H1 (cell line): ENCODE data around the gene PHOSPHO2. TPM values are rescaled to one million over a fixed set of nuclear protein-coding genes. Genes with fewer than 3 reads are reported as not detected.

Source experiments
- CTCF ChIA-PET: fragments of 300-600 bp; sonication (Branson Sonifier 250); formaldehyde crosslinking; loops from one replicate; lab custom pipeline; 2021; ENCODE audit not compliant: partially characterized antibody; lab: Charles Lee
- POLR2A ChIA-PET: fragments of 300-600 bp; sonication (Branson Sonifier 250); formaldehyde crosslinking; loops from one replicate; lab custom pipeline; 2021; ENCODE audit warnings: inconsistent platforms; ENCODE audit not compliant: partially characterized antibody; lab: Charles Lee
- DNase-seq, 2 experiments: peaks; one replicate each; pipeline versions ENCODE4 v3.0.0 to v3.0.0-alpha.2; 2010 to 2022; ENCODE audit warnings: low spot score in 2 of 2, low read depth in 1 of 2, mixed read lengths in 1 of 2
- FAIRE-seq: peaks from 2 replicates; lab custom pipeline; 2011; peaks lifted over from hg19 to GRCh38; lab: Jason Lieb, UNC
- H2AFZ ChIP-seq: 2 replicates; pipeline ENCODE4 v1.8.1; 2012; ENCODE audit warnings: low read length, inconsistent platforms
- H2AK5ac ChIP-seq: 2 replicates; pipeline ENCODE4 v1.6.1; 2013; ENCODE audit warnings: low read depth, low read length
- H2BK120ac ChIP-seq: replicated peaks from 2 replicates; pipeline ENCODE3; 2013; ENCODE audit warnings: low read depth, low read length, inconsistent platforms
- H2BK12ac ChIP-seq: 2 replicates; pipeline ENCODE4 v1.6.1; 2013; ENCODE audit warnings: low read depth, low read length
- H2BK15ac ChIP-seq: 2 replicates; pipeline ENCODE4 v1.6.1; 2013; ENCODE audit warnings: low read length
- H2BK20ac ChIP-seq: 2 replicates; pipeline ENCODE4 v1.6.1; 2013; ENCODE audit warnings: low read length
- H2BK5ac ChIP-seq: 2 replicates; pipeline ENCODE4 v1.6.1; 2013; ENCODE audit warnings: low read depth, low read length
- H3K14ac ChIP-seq: 2 replicates; pipeline ENCODE4 v1.6.1; 2013; ENCODE audit warnings: inconsistent platforms; ENCODE audit not compliant: insufficient read length
- H3K18ac ChIP-seq: 2 replicates; pipeline ENCODE4 v1.6.1; 2013; ENCODE audit warnings: low read length; ENCODE audit errors: extremely low read depth
- H3K23ac ChIP-seq: 2 replicates; pipeline ENCODE4 v1.6.1; 2013; ENCODE audit warnings: inconsistent platforms; ENCODE audit not compliant: insufficient read length
- H3K23me2 ChIP-seq: 2 replicates; pipeline ENCODE4 v1.6.1; 2013; ENCODE audit warnings: low read depth, low read length
- H3K27ac ChIP-seq: 2 replicates; pipeline ENCODE4 v1.6.1; 2011; ENCODE audit warnings: low read depth, low read length, inconsistent platforms
- H3K27me3 ChIP-seq, 4 experiments: replicated peaks in 1 of 4; 1 replicate in 1 of 4; 2 replicates in 3 of 4; pipeline versions ENCODE4 v1.6.1 to v1.8.1; 2011 to 2013; ENCODE audit warnings: low read length in 3 of 4, mild to moderate bottlenecking in 3 of 4, inconsistent platforms in 2 of 4, mixed read lengths in 2 of 4, moderate library complexity in 1 of 4; ENCODE audit not compliant: control insufficient read depth in 3 of 4, insufficient read depth in 3 of 4; ENCODE audit errors: extremely low read depth in 1 of 4
- H3K36me3 ChIP-seq, 4 experiments: 2 replicates each; pipeline versions ENCODE4 v1.6.1 to v1.8.1; 2011 to 2013; ENCODE audit warnings: mild to moderate bottlenecking in 4 of 4, low read length in 3 of 4, moderate library complexity in 2 of 4, control low read depth in 1 of 4, inconsistent platforms in 1 of 4; ENCODE audit not compliant: insufficient read depth in 4 of 4, control insufficient read depth in 2 of 4
- H3K4ac ChIP-seq: replicated peaks from 2 replicates; pipeline ENCODE3; 2013; ENCODE audit warnings: low read length, low read depth, mixed read lengths, inconsistent platforms; ENCODE audit not compliant: insufficient read length
- H3K4me1 ChIP-seq, 4 experiments: replicated peaks in 1 of 4; 1 replicate in 1 of 4; 2 replicates in 3 of 4; pipeline versions ENCODE4 v1.6.1 to v1.8.1; 2011 to 2013; ENCODE audit warnings: low read length in 3 of 4, inconsistent platforms in 2 of 4, mixed read lengths in 1 of 4; ENCODE audit not compliant: insufficient read depth in 4 of 4, control insufficient read depth in 3 of 4
- H3K4me2 ChIP-seq, 2 experiments: 2 replicates each; pipeline versions ENCODE4 v1.6.1 to v1.8.1; 2011 to 2013; ENCODE audit warnings: low read depth in 2 of 2, low read length in 2 of 2, control low read depth in 1 of 2, inconsistent platforms in 1 of 2, mild to moderate bottlenecking in 1 of 2; ENCODE audit not compliant: insufficient read depth in 1 of 2
- H3K4me3 ChIP-seq, 4 experiments: fragments of 200-600, 300-600 bp in 1 of 4; sonication (generic), shearing (Covaris generic), sonication (Bioruptor Twin) in 1 of 4; 2 replicates each; pipeline versions ENCODE4 v1.5.1 to v1.8.1; 2011 to 2016; ENCODE audit warnings: low read length in 4 of 4, low read depth in 3 of 4, control low read depth in 2 of 4, inconsistent platforms in 2 of 4, mild to moderate bottlenecking in 2 of 4, mixed read lengths in 1 of 4, moderate library complexity in 1 of 4; ENCODE audit not compliant: insufficient read depth in 2 of 4; ENCODE audit errors: extremely low read depth in 1 of 4
- H3K56ac ChIP-seq: replicated peaks from 2 replicates; pipeline ENCODE3; 2013; ENCODE audit warnings: low read depth, mild to moderate bottlenecking, mixed read lengths, low read length, inconsistent platforms; ENCODE audit not compliant: insufficient read length
- H3K79me1 ChIP-seq: 2 replicates; pipeline ENCODE4 v1.6.1; 2013; ENCODE audit warnings: low read depth, low read length, control low read depth
- H3K79me2 ChIP-seq, 2 experiments: 2 replicates each; pipeline versions ENCODE4 v1.6.1 to v1.8.1; 2012 to 2013; ENCODE audit warnings: low read length in 2 of 2, mild to moderate bottlenecking in 2 of 2, inconsistent platforms in 1 of 2; ENCODE audit not compliant: insufficient read depth in 2 of 2, control insufficient read depth in 1 of 2
- H3K9ac ChIP-seq, 4 experiments: replicated peaks in 1 of 4; 1 replicate in 1 of 4; 2 replicates in 3 of 4; pipeline versions ENCODE4 v1.6.1 to v1.8.1; 2011 to 2013; ENCODE audit warnings: low read depth in 3 of 4, low read length in 3 of 4, control low read depth in 2 of 4, mild to moderate bottlenecking in 2 of 4, moderate library complexity in 2 of 4, inconsistent platforms in 1 of 4; ENCODE audit errors: extremely low read depth in 1 of 4
- H3K9me3 ChIP-seq, 2 experiments: 2 replicates each; pipeline versions ENCODE4 v1.6.1 to v1.8.1; 2012 to 2013; ENCODE audit warnings: mild to moderate bottlenecking in 2 of 2, moderate library complexity in 2 of 2, control low read depth in 1 of 2, inconsistent platforms in 1 of 2, low read depth in 1 of 2, low read length in 1 of 2, mixed read lengths in 1 of 2; ENCODE audit not compliant: insufficient read depth in 2 of 2
- H4K20me1 ChIP-seq, 2 experiments: replicated peaks in 1 of 2; 2 replicates each; pipeline versions ENCODE3 to v1.8.1; 2011 to 2013; ENCODE audit warnings: inconsistent platforms in 2 of 2, low read length in 2 of 2, mild to moderate bottlenecking in 1 of 2; ENCODE audit not compliant: insufficient read depth in 2 of 2, control insufficient read depth in 1 of 2
- H4K5ac ChIP-seq: 2 replicates; pipeline ENCODE4 v1.6.1; 2013; ENCODE audit warnings: low read length, low read depth, mixed read lengths, inconsistent platforms; ENCODE audit not compliant: insufficient read length
- H4K8ac ChIP-seq: 2 replicates; pipeline ENCODE4 v1.8.0; 2013; ENCODE audit warnings: mild to moderate bottlenecking, moderate library complexity, low read length, inconsistent platforms; ENCODE audit not compliant: insufficient read depth; ENCODE audit errors: extremely low read depth
- H4K91ac ChIP-seq: replicated peaks from 2 replicates; pipeline ENCODE3; 2013; ENCODE audit warnings: low read length, mixed read lengths, inconsistent platforms; ENCODE audit not compliant: insufficient read length
- CEBPB ChIP-seq: IDR thresholded peaks from 2 replicates; pipeline ENCODE4 v1.6.1; 2012; ENCODE audit warnings: low read depth, low read length
- EP300 ChIP-seq, 2 experiments: IDR thresholded peaks; 1 replicate in 1 of 2; 2 replicates in 1 of 2; pipeline ENCODE4 v1.6.1; 2011 to 2012; ENCODE audit warnings: low read depth in 2 of 2, low read length in 2 of 2, mild to moderate bottlenecking in 2 of 2, borderline replicate concordance in 1 of 2, inconsistent platforms in 1 of 2, moderate library complexity in 1 of 2
- POU5F1 ChIP-seq: IDR thresholded peaks from 2 replicates; pipeline ENCODE4 v1.6.1; 2011; ENCODE audit warnings: low read depth, mild to moderate bottlenecking, low read length, moderate library complexity
- WGBS, 2 experiments: shearing (Covaris generic) in 1 of 2; methylation state at CpG; one replicate each; pipeline versions ENCODE4 v1.1.6 to v1.1.7; 2013 to 2015; ENCODE audit warnings: low lambda C conversion rate in 2 of 2, mixed read lengths in 2 of 2, inconsistent platforms in 1 of 2, low coverage in 1 of 2, missing lambda C conversion rate in 1 of 2; ENCODE audit not compliant: insufficient replicate concordance in 2 of 2, insufficient coverage in 1 of 2, insufficient read length in 1 of 2; ENCODE audit errors: extremely low coverage in 1 of 2, missing lambda C conversion rate in 1 of 2; 5-methylcytosine and 5-hydroxymethylcytosine counted together
- polyA plus RNA-seq, 7 experiments: library from polyadenylated mRNA; depleted of rRNA in 3 of 7; stranded (reverse) in 5 of 7; unstranded in 2 of 7; fragments of >200 nt in 5 of 7; fragments of 200-250 nt in 2 of 7; gene quantifications; 1 replicate in 5 of 7; 2 replicates in 1 of 7; 4 replicates in 1 of 7; pipeline versions ENCODE4 v1.2.1 to v1.2.3, GENCODE V29; 2011 to 2013; ENCODE audit warnings: missing spikeins in 2 of 7, mixed read lengths in 2 of 7
- total RNA-seq: library from RNA; stranded (reverse); fragmentation: NEBNext Ultra II Directional; extraction: Animal tissue kit (Norgen Biotek cat#: 25700); gene quantifications from 2 replicates; pipeline ENCODE4 v1.2.1, GENCODE V29; 2021

Gene PHOSPHO2
- total and polyA plus RNA-seq, 2 of the 8 experiments (the other 6 are each of a cell fraction or from before 2014, with no cell fraction given), result 2.4 to 8.5 TPM

DNA sequence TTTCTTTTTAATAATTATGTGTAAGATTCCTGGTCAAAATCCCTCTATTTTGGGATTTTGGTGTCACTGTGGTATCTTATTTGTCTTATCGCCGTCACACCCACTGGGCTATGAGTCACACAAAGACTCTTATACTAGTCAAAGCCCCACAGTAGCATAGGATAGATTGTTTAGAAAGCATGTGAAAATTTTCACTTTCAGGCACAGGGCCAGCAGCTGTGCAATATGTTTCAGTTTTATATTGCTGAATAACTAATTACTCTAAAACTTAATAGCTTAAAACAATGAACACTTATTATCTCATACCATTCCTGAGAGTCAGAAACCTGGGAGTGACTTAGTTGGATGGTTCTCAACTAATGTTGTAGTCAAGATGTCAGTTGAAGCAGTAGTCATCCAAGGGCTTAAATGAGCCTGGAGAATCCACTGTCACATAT, 24.0 kb upstream of the PHOSPHO2 start:
- H3K14ac ChIP-seq, result no peak overlapping the region
- no peaks in the 10 kb centered on the region for H3K9me3 ChIP-seq
- ChIA-PET CTCF (no interaction called here), POLR2A (interaction anchor here (0.7 kb wide), 1 partner anchor 39 kb away, joined by 3 read pairs; no protein-coding TSS in a partner anchor)
- no peak overlapping the region for H4K5ac ChIP-seq
- no peak overlapping the region for H4K8ac ChIP-seq
- no peak overlapping the region for H3K56ac ChIP-seq
- H3K23me2 ChIP-seq, result no peaks in the 10 kb centered on the region
- no peaks in the 10 kb centered on the region for H4K20me1 ChIP-seq
- no peaks in the 10 kb centered on the region for H3K27me3 ChIP-seq
- H3K9ac ChIP-seq, result no peak overlapping the region
- no peak overlapping the region for H3K4me3 ChIP-seq
- H2BK12ac ChIP-seq, result no peak overlapping the region
- no peaks in the 10 kb centered on the region for H3K79me1 ChIP-seq
- H3K4me1 ChIP-seq, result no peaks in the 10 kb centered on the region
- H2AFZ ChIP-seq, result no peak overlapping the region
- no peak overlapping the region for H4K91ac ChIP-seq
- H3K79me2 ChIP-seq, result no peaks in the 10 kb centered on the region
- TF ChIP-seq CEBPB (no peak), POU5F1 (no peak), EP300 (IDR thresholded peaks at IDR 0.05; ENCODE audit: borderline replicate concordance in 1 of 2, low read depth in 2 of 2, low read length in 2 of 2) (no peak)
- DNase-seq (no peak), FAIRE-seq (no peak)
- no peak overlapping the region for H2BK5ac ChIP-seq
- H3K27ac ChIP-seq, result no peak overlapping the region
- H3K4me2 ChIP-seq, result no peak overlapping the region
- H2BK120ac ChIP-seq, result no peak overlapping the region
- no peaks in the 10 kb centered on the region for H3K36me3 ChIP-seq
- no peak overlapping the region for H3K4ac ChIP-seq
- no peak overlapping the region for H3K23ac ChIP-seq
- no peak overlapping the region for H2AK5ac ChIP-seq
- H3K18ac ChIP-seq, result no peak overlapping the region
- H2BK15ac ChIP-seq, result no peak overlapping the region
- H2BK20ac ChIP-seq, result no peak overlapping the region
- WGBS, 2 experiments, result 92% methylated on average over 2 of the region's 2 CpGs; no CpG with 5 or more reads in 1 of the 2 experiments
